CD4-positive, alpha-beta T cell (primary cell): ENCODE measurements around the gene GALNT2. TPM values are rescaled to one million over a fixed set of nuclear protein-coding genes. Genes with fewer than 3 reads are reported as not detected.

Source experiments
- ATAC-seq: fragments of 200-7000 bp; cut with Tn5 transposase; one replicate; pipeline ENCODE4 v1.10.0; 2022; ENCODE audit warnings: mild to moderate bottlenecking; ENCODE audit not compliant: poor library complexity
- CTCF ChIA-PET: fragments of 350-600 bp; sonication (Branson Sonifier 250); formaldehyde crosslinking; loops from one replicate; lab custom pipeline; 2021; ENCODE audit warnings: antibody characterized with exemption, inconsistent platforms; lab: Charles Lee
- POLR2A ChIA-PET: fragments of 350-600 bp; sonication (Branson Sonifier 250); formaldehyde crosslinking; loops from one replicate; lab custom pipeline; 2021; ENCODE audit warnings: antibody characterized with exemption, inconsistent platforms; lab: Charles Lee
- DNase-seq, 14 experiments: peaks; one replicate each; pipeline ENCODE4 v3.0.0-alpha.2; 2013 to 2020; ENCODE audit warnings: mixed read lengths in 2 of 14
- H3K27ac ChIP-seq, 2 donors: one replicate each; pipeline versions ENCODE4 v1.5.1 to v1.7.0; 2013; ENCODE audit warnings: low read length in 2 of 2, low read depth in 1 of 2, mild to moderate bottlenecking in 1 of 2
- H3K27me3 ChIP-seq, 2 experiments: 1 replicate in 1 of 2; 2 replicates in 1 of 2; pipeline versions ENCODE4 v1.6.1 to v1.7.0; 2013; ENCODE audit warnings: low read length in 2 of 2, control low read depth in 1 of 2, mild to moderate bottlenecking in 1 of 2, moderate library complexity in 1 of 2; ENCODE audit not compliant: insufficient read depth in 2 of 2, control insufficient read depth in 1 of 2
- H3K36me3 ChIP-seq: one replicate; pipeline ENCODE4 v1.6.1; 2013; ENCODE audit warnings: low read length, control low read depth; ENCODE audit not compliant: insufficient read depth
- H3K4me1 ChIP-seq: one replicate; pipeline ENCODE4 v1.6.1; 2013; ENCODE audit warnings: low read length, control low read depth; ENCODE audit not compliant: insufficient read depth
- H3K4me3 ChIP-seq: one replicate; pipeline ENCODE4 v1.5.1; 2013; ENCODE audit warnings: mild to moderate bottlenecking, low read length, moderate library complexity
- H3K9me3 ChIP-seq, 2 experiments: 1 replicate in 1 of 2; 2 replicates in 1 of 2; pipeline versions ENCODE4 v1.6.1 to v1.7.0; 2013; ENCODE audit warnings: low read length in 2 of 2, mild to moderate bottlenecking in 2 of 2, control low read depth in 1 of 2, moderate library complexity in 1 of 2; ENCODE audit not compliant: control insufficient read depth in 1 of 2, insufficient read depth in 1 of 2
- H3K27ac Mint-ChIP-seq: one replicate; pipeline ENCODE4 v1.8.0; 2020; ENCODE audit warnings: mixed read lengths
- H3K27me3 Mint-ChIP-seq: one replicate; pipeline ENCODE4 v1.8.0; 2021; ENCODE audit warnings: mixed read lengths
- H3K36me3 Mint-ChIP-seq: one replicate; pipeline ENCODE4 v1.8.0; 2021; ENCODE audit warnings: low read depth, mixed read lengths
- H3K4me1 Mint-ChIP-seq: one replicate; pipeline ENCODE4 v1.8.0; 2021; ENCODE audit warnings: low read depth, mixed read lengths
- H3K4me3 Mint-ChIP-seq: one replicate; pipeline ENCODE4 v1.8.0; 2020; ENCODE audit warnings: mild to moderate bottlenecking, mixed read lengths
- H3K9me3 Mint-ChIP-seq: one replicate; pipeline ENCODE4 v1.8.0; 2020; ENCODE audit warnings: mixed read lengths
- intact Hi-C, 2 experiments: fragments of 100-400 bp; cut with DNase I in 1 of 2; cut with micrococcal nuclease in 1 of 2; formaldehyde crosslinking; loops; one replicate each; pipeline versions ENCODE4 v1.15.1 to v1.9.0; 2023 to 2025; cut with DNase I, micrococcal nuclease
- total RNA-seq, 174 experiments: library from RNA in 2 of 174; stranded (reverse) in 2 of 174; gene quantifications; one replicate each; pipeline ENCODE4 v1.2.3 and lab custom pipeline; 2021 to 2026
- TF ChIP-seq, protein P1 (sequence below): fragments of 200-600 bp; IDR thresholded peaks from one replicate; pipeline ENCODE4 v1.8.0; 2022; ENCODE audit warnings: antibody characterized with exemption, mild to moderate bottlenecking

GALNT2 gene
- total RNA-seq, 2 experiments from 2014 or later, result 11.0 to 11.4 TPM

DNA sequence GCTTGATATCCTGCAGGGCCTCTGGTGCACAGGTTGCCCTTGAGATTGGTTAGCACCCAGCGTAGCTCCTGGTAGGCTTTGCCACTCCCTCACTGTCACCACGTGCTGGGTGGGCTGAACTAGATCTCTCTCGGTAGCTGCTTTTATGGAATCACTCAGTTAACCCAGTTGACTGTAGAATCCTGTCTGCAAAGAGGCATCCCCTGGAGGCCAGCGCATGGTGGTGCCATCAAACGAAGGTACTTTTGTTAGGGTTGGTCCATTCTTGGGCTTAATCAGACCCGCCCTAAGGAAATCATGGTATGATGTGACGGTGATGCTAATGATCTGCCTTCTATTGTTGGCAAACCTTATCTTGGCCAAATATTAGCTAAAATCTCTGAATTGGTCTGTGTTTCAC lies 153.4 kb downstream of the GALNT2 start:
- no peaks in the 10 kb centered on the region for H3K4me1 Mint-ChIP-seq
- Histone ChIP-seq H3K9me3 (no peaks in the 10 kb centered on the region), H3K4me1 (no peaks in the 10 kb centered on the region), H3K27ac (no peak overlapping the region), H3K36me3 (no peaks in the 10 kb centered on the region), H3K27me3 (no peaks in the 10 kb centered on the region), H3K4me3 (no peak overlapping the region)
- ChIA-PET CTCF (no interaction called here), POLR2A (interaction anchor here (1.1 kb wide), 1 partner anchor 11 kb away, joined by 3 read pairs; no protein-coding TSS in a partner anchor)
- H3K9me3 Mint-ChIP-seq, result no peaks in the 10 kb centered on the region
- TF ChIP-seq, protein P1, sequence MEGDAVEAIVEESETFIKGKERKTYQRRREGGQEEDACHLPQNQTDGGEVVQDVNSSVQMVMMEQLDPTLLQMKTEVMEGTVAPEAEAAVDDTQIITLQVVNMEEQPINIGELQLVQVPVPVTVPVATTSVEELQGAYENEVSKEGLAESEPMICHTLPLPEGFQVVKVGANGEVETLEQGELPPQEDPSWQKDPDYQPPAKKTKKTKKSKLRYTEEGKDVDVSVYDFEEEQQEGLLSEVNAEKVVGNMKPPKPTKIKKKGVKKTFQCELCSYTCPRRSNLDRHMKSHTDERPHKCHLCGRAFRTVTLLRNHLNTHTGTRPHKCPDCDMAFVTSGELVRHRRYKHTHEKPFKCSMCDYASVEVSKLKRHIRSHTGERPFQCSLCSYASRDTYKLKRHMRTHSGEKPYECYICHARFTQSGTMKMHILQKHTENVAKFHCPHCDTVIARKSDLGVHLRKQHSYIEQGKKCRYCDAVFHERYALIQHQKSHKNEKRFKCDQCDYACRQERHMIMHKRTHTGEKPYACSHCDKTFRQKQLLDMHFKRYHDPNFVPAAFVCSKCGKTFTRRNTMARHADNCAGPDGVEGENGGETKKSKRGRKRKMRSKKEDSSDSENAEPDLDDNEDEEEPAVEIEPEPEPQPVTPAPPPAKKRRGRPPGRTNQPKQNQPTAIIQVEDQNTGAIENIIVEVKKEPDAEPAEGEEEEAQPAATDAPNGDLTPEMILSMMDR, result no peak
- ATAC-seq (no peak), DNase-seq (no peak)
- H3K4me3 Mint-ChIP-seq, result no peak overlapping the region
- H3K27ac Mint-ChIP-seq, result no peak overlapping the region
- no peaks in the 10 kb centered on the region for H3K27me3 Mint-ChIP-seq
- H3K36me3 Mint-ChIP-seq, result peaks cover 4% of the 10 kb centered on the region
- intact Hi-C loops, result no loop called here

DNA sequence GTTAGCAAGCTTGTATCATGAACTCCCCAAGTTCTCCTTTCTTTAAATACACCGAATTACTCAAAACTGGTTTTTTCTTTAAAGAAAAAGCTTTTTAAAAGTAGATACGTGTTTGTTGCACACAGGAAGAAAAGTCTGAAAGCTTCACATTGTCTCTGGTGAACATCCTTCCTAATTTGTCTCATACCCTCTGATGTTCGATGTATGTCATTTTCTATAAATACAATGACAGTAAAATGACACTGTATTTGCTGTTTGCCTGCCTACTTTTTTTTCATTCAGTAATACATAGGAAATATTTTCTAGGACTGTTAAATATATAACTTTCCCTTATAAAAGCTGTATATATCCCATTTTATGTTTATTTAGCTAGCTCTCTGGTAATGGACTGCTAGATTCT lies 153.9 kb downstream of the GALNT2 start:
- Histone ChIP-seq H3K27me3 (no peaks in the 10 kb centered on the region), H3K36me3 (no peaks in the 10 kb centered on the region), H3K4me1 (no peaks in the 10 kb centered on the region), H3K27ac (no peak overlapping the region), H3K4me3 (no peak overlapping the region), H3K9me3 (no peaks in the 10 kb centered on the region)
- no peak overlapping the region for H3K27ac Mint-ChIP-seq
- peaks cover under 1% of the 10 kb centered on the region for H3K36me3 Mint-ChIP-seq
- no peak for DNase-seq
- ChIA-PET CTCF (no interaction called here), POLR2A (interaction anchor here (1.1 kb wide), 1 partner anchor 11 kb away, joined by 3 read pairs; no protein-coding TSS in a partner anchor)
- no peaks in the 10 kb centered on the region for H3K27me3 Mint-ChIP-seq
- intact Hi-C loops, result no loop called here
- TF ChIP-seq, protein P1, result no peak
- no peaks in the 10 kb centered on the region for H3K4me1 Mint-ChIP-seq
- ATAC-seq, result no peak
- H3K9me3 Mint-ChIP-seq, result no peaks in the 10 kb centered on the region
- no peak overlapping the region for H3K4me3 Mint-ChIP-seq

DNA sequence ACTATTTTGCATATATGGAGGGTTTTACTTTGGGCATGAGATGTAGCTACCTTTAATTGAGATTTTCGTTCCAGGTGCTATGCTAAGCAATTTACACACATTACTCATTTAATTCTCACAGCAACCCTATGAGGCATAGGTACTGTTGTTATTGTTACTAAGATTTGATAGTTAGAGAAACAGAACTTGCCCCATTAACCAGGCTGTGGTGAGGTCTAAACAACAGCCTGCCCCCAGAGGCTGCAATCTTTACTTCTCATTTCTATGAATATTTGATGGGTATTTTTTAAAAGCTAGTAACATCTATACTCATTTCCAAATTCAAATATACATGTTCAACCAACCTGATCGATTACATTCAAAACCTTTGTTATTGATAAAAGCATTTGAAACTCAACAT lies 155.6 kb downstream of the GALNT2 start:
- DNase-seq (no peak), ATAC-seq (no peak)
- H3K9me3 ChIP-seq, result no peaks in the 10 kb centered on the region
- Mint-ChIP-seq H3K36me3 (no peaks in the 10 kb centered on the region), H3K9me3 (no peaks in the 10 kb centered on the region), H3K4me1 (no peaks in the 10 kb centered on the region), H3K27me3 (no peaks in the 10 kb centered on the region), H3K4me3 (no peak overlapping the region), H3K27ac (no peak overlapping the region)
- no peak overlapping the region for H3K4me3 ChIP-seq
- no peak overlapping the region for H3K27ac ChIP-seq
- H3K36me3 ChIP-seq, result no peaks in the 10 kb centered on the region
- H3K27me3 ChIP-seq, result no peaks in the 10 kb centered on the region
- CTCF ChIA-PET, result no interaction called here
- no peaks in the 10 kb centered on the region for H3K4me1 ChIP-seq
- POLR2A ChIA-PET, result no interaction called here
- intact Hi-C loops, result no loop called here
- TF ChIP-seq, protein P1, result no peak
